ENCODE measurements around the gene RAB40C.

RAB40C gene

GRCh38 chr16:670485-671352, 80.9 kb downstream of the RAB40C start:
- no peak for TF ChIP-seq CTCF (IDR thresholded peaks at IDR 0.05; ENCODE audit: borderline replicate concordance, insufficient read depth, low read depth, low read length)
- H3K4me3 ChIP-seq (ENCODE audit: low read depth, low read length) = no peak overlapping the region

- no peak for TF ChIP-seq CTCF (IDR thresholded peaks at IDR 0.05; ENCODE audit: borderline replicate concordance, insufficient read depth, low read depth, low read length)
- H3K4me3 ChIP-seq (ENCODE audit: low read depth, low read length) = no peak overlapping the region
Observed at GRCh38 chr16:671353-672131, 81.7 kb downstream of the RAB40C start.

- no peak overlapping the region for H3K4me3 ChIP-seq (ENCODE audit: low read depth, low read length)
- TF ChIP-seq CTCF (IDR thresholded peaks at IDR 0.05; ENCODE audit: borderline replicate concordance, insufficient read depth, low read depth, low read length) = no peak
Observed at GRCh38 chr16:672371-672770, 82.5 kb downstream of the RAB40C start.

- H3K4me3 ChIP-seq (ENCODE audit: low read depth, low read length) = no peak overlapping the region
- TF ChIP-seq CTCF (IDR thresholded peaks at IDR 0.05; ENCODE audit: borderline replicate concordance, insufficient read depth, low read depth, low read length) = no peak
Observed at GRCh38 chr16:672851-673250, 83.0 kb downstream of the RAB40C start.

GRCh38 chr16:673399-673991, 83.6 kb downstream of the RAB40C start:
- no peak for TF ChIP-seq CTCF (IDR thresholded peaks at IDR 0.05; ENCODE audit: borderline replicate concordance, insufficient read depth, low read depth, low read length)
- H3K4me3 ChIP-seq (ENCODE audit: low read depth, low read length) = no peak overlapping the region

GRCh38 chr16:674214-674881, 84.5 kb downstream of the RAB40C start:
- TF ChIP-seq CTCF (IDR thresholded peaks at IDR 0.05; ENCODE audit: borderline replicate concordance, insufficient read depth, low read depth, low read length) = no peak
- no peak overlapping the region for H3K4me3 ChIP-seq (ENCODE audit: low read depth, low read length)

Data from GM12875 (cell line).